Hepatocyte (in vitro differentiated cells): Measurements from ENCODE around the gene TPK1. TPM values are rescaled to one million over a fixed set of nuclear protein-coding genes. Genes with fewer than 3 reads are reported as not detected.

Experiments
- DNase-seq: peaks from one replicate; pipeline ENCODE4 v3.0.0-alpha.2; 2016; ENCODE audit warnings: low spot score
- H2AFZ ChIP-seq: fragments of 200-600 bp; sonication (generic); 2 replicates; pipeline ENCODE4 v1.6.0; 2016; ENCODE audit warnings: antibody characterized with exemption, mild to moderate bottlenecking
- H3K27ac ChIP-seq: fragments of 200-600 bp; sonication (generic); 2 replicates; pipeline ENCODE4 v1.5.1; 2016; ENCODE audit warnings: mild to moderate bottlenecking
- H3K27me3 ChIP-seq: fragments of 200-600 bp; sonication (generic); 2 replicates; pipeline ENCODE4 v1.6.1; 2016
- H3K36me3 ChIP-seq: fragments of 200-600 bp; sonication (generic); replicated peaks from 2 replicates; pipeline ENCODE4 v1.5.1; 2016; ENCODE audit warnings: low read depth; ENCODE audit not compliant: insufficient read depth
- H3K4me1 ChIP-seq: fragments of 200-600 bp; sonication (generic); 2 replicates; pipeline ENCODE4 v1.5.1; 2016; ENCODE audit warnings: mild to moderate bottlenecking, moderate library complexity; ENCODE audit not compliant: insufficient read depth
- H3K4me2 ChIP-seq: fragments of 200-600 bp; sonication (generic); 2 replicates; pipeline ENCODE4 v1.6.0; 2016
- H3K4me3 ChIP-seq: fragments of 200-600 bp; sonication (generic); 2 replicates; pipeline ENCODE4 v1.5.1; 2016; ENCODE audit warnings: mild to moderate bottlenecking
- H3K79me2 ChIP-seq: fragments of 200-600 bp; sonication (generic); 2 replicates; pipeline ENCODE4 v1.6.0; 2017; ENCODE audit warnings: mild to moderate bottlenecking
- H3K9me2 ChIP-seq: fragments of 200-600 bp; sonication (generic); replicated peaks from 2 replicates; pipeline ENCODE4 v1.6.0; 2017; ENCODE audit warnings: mild to moderate bottlenecking; ENCODE audit not compliant: insufficient read depth
- H3K9me3 ChIP-seq: fragments of 200-600 bp; sonication (generic); 2 replicates; pipeline ENCODE4 v1.5.1; 2016; ENCODE audit warnings: low read depth, mild to moderate bottlenecking
- H4K20me1 ChIP-seq: fragments of 200-600 bp; sonication (generic); 2 replicates; pipeline ENCODE4 v1.6.0; 2016; ENCODE audit warnings: mild to moderate bottlenecking; ENCODE audit not compliant: insufficient read depth, poor library complexity, severe bottlenecking
- CTCF ChIP-seq: fragments of 200-600 bp; sonication (generic); IDR thresholded peaks from 2 replicates; pipeline ENCODE4 v1.5.1; 2016; ENCODE audit warnings: antibody characterized with exemption, mild to moderate bottlenecking; ENCODE audit not compliant: poor library complexity
- EZH2 ChIP-seq: fragments of 200-600 bp; sonication (generic); IDR thresholded peaks from 2 replicates; pipeline ENCODE4 v1.6.1; 2016; ENCODE audit warnings: antibody characterized with exemption, mild to moderate bottlenecking, borderline replicate concordance
- EZH2phosphoT487 ChIP-seq: fragments of 200-600 bp; sonication (generic); IDR thresholded peaks from one replicate; pipeline ENCODE4 v1.6.1; 2018; ENCODE audit warnings: antibody characterized with exemption, mild to moderate bottlenecking, low read depth, moderate library complexity; ENCODE audit not compliant: unreplicated experiment, severe bottlenecking
- WGBS: methylation state at CpG from one replicate; pipeline ENCODE4 v1.1.6; 2016; ENCODE audit warnings: low lambda C conversion rate; ENCODE audit errors: missing lambda C conversion rate; 5-methylcytosine and 5-hydroxymethylcytosine counted together
- polyA plus RNA-seq: library from polyadenylated mRNA; unstranded; fragments of >200 nt; fragmentation: Nextera tagmentation; extraction: Ambion mirVana; gene quantifications from 2 replicates; pipeline ENCODE4 v1.2.1, GENCODE V29; 2016
- total RNA-seq: library from RNA; depleted of rRNA; stranded (reverse); fragments of >200 nt; gene quantifications from 2 replicates; pipeline ENCODE4 v1.2.3, GENCODE V29; 2014

TPK1 gene
- total and polyA plus RNA-seq, 2 experiments from 2014 or later = 8.7 to 9.7 TPM

DNA sequence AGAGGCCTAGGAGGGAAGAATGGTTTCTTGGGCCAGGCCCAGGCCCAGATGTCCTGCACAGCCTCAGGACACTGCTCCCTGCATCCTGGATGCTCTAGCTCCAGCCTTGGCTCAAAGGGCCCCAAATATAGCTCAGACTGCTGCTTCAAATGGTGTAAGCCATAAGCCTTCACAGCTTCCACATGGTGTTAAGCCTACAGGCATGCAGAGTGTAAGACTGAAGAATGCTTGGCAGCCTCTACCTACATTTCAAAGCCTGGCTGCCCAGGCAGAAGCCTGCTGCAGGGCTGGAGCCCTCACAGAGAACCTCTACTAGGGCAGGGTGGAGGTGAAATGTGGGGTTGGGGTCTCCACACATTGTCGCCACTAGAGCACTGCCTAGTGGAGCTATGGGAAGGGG is 118.1 kb downstream of the TPK1 start:
- no peak overlapping the region for H3K4me3 ChIP-seq
- H3K9me2 ChIP-seq = no peaks in the 10 kb centered on the region
- no peaks in the 10 kb centered on the region for H3K79me2 ChIP-seq
- no peak overlapping the region for H3K27ac ChIP-seq
- no peaks in the 10 kb centered on the region for H3K36me3 ChIP-seq
- TF ChIP-seq CTCF (no peak), EZH2 (no peak), EZH2phosphoT487 (no peak)
- WGBS = 95% methylated on average over 1 of the region's 1 CpG
- no peaks in the 10 kb centered on the region for H3K9me3 ChIP-seq
- no peak overlapping the region for H2AFZ ChIP-seq
- no peaks in the 10 kb centered on the region for H3K4me1 ChIP-seq
- no peak overlapping the region for H3K4me2 ChIP-seq
- H3K27me3 ChIP-seq = no peaks in the 10 kb centered on the region
- no peak for DNase-seq
- no peaks in the 10 kb centered on the region for H4K20me1 ChIP-seq

- DNase-seq = no peak
- Histone ChIP-seq H3K36me3 (no peaks in the 10 kb centered on the region), H2AFZ (no peak overlapping the region), H3K9me3 (no peaks in the 10 kb centered on the region), H3K4me2 (no peak overlapping the region), H3K4me1 (no peaks in the 10 kb centered on the region), H4K20me1 (no peaks in the 10 kb centered on the region), H3K79me2 (no peaks in the 10 kb centered on the region), H3K4me3 (no peak overlapping the region), H3K27me3 (no peaks in the 10 kb centered on the region), H3K9me2 (no peaks in the 10 kb centered on the region), H3K27ac (no peak overlapping the region)
- TF ChIP-seq EZH2phosphoT487 (no peak), EZH2 (no peak), CTCF (no peak)
- 74% methylated on average over 2 of the region's 2 CpGs for WGBS
Measured at GRCh38 chr7:144713850-144714249, 122.0 kb downstream of the TPK1 start.

DNA sequence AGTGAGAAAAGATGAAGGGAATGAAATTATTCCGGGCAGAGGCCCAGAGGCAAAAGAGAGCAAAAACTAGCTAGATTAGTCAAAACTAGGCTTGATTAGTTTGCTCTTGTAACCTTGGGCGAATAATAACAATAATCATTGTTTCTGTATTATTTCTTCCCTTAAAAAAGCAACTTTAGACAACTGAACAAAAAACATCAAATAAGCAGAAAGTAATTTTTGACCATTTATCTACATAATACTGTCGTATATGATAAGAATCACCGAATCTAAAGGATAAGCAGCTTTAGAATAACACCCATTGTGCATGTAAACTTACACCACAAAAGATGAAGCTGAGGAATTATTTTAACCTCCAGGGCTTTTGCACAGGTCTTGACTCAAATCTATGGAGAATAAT is 125.1 kb downstream of the TPK1 start:
- no peaks in the 10 kb centered on the region for H3K9me3 ChIP-seq
- H3K9me2 ChIP-seq = no peaks in the 10 kb centered on the region
- H3K27ac ChIP-seq = no peak overlapping the region
- H3K4me2 ChIP-seq = no peak overlapping the region
- no peak for DNase-seq
- H3K36me3 ChIP-seq = no peaks in the 10 kb centered on the region
- WGBS = 76% methylated on average over 4 of the region's 4 CpGs
- H4K20me1 ChIP-seq = no peaks in the 10 kb centered on the region
- no peaks in the 10 kb centered on the region for H3K79me2 ChIP-seq
- H3K4me3 ChIP-seq = no peak overlapping the region
- TF ChIP-seq EZH2phosphoT487 (no peak), EZH2 (no peak), CTCF (no peak)
- no peaks in the 10 kb centered on the region for H3K4me1 ChIP-seq
- no peaks in the 10 kb centered on the region for H3K27me3 ChIP-seq
- no peak overlapping the region for H2AFZ ChIP-seq

DNA sequence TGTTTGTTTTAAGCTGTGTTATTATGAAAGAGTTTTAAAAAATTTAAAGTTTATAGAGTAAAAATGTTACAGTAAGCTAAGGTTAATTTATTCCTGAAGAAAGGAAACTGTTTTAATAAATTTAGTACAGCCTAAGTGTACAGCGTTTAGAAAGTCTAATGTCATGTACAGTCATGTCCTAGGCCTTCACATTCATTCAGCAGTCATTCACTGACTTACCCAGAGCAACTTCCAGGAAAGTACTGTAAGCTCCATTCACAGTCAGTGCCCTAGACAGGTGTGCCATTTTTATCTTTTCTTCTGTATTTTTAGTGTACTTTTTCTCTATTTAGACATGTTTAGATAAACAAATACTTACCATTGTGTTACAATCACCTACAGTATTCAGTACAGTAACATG is 126.8 kb downstream of the TPK1 start:
- WGBS = 82% methylated on average over 1 of the region's 1 CpG

More for the DNA sequence above, 126.8 kb downstream of the TPK1 start:
- Histone ChIP-seq H3K4me1 (no peaks in the 10 kb centered on the region), H3K4me2 (no peak overlapping the region), H2AFZ (no peak overlapping the region), H3K9me2 (no peaks in the 10 kb centered on the region), H4K20me1 (no peaks in the 10 kb centered on the region), H3K9me3 (no peaks in the 10 kb centered on the region), H3K4me3 (no peak overlapping the region), H3K79me2 (no peaks in the 10 kb centered on the region), H3K27me3 (no peaks in the 10 kb centered on the region), H3K27ac (no peak overlapping the region), H3K36me3 (no peaks in the 10 kb centered on the region)
- no peak for DNase-seq
- no peak for TF ChIP-seq EZH2
- TF ChIP-seq EZH2phosphoT487 = no peak
- no peak for TF ChIP-seq CTCF
